DND-41 (cell line): ENCODE measurements around the gene C6orf136.

ENCODE experiments used
- ATAC-seq: fragments of 200-7000 bp; cut with Tn5 transposase; 3 replicates; pipeline ENCODE4 v1.9.1; 2021; ENCODE audit warnings: low read depth; ENCODE audit not compliant: insufficient read depth
- DNase-seq: peaks from one replicate; pipeline ENCODE4 v3.0.0-alpha.2; 2020
- H2AFZ ChIP-seq: 2 replicates; pipeline ENCODE4 v1.6.0; 2012; ENCODE audit warnings: low read depth, low read length
- H3K27ac ChIP-seq: 2 replicates; pipeline ENCODE4 v1.5.1; 2012; ENCODE audit warnings: low read length, inconsistent platforms
- H3K27me3 ChIP-seq: fragments of 200-600 bp; sonication (generic); 2 replicates; pipeline ENCODE4 v1.6.0; 2012; ENCODE audit warnings: low read length, mild to moderate bottlenecking, inconsistent platforms; ENCODE audit not compliant: insufficient read depth, poor library complexity
- H3K36me3 ChIP-seq: 2 replicates; pipeline ENCODE4 v1.5.1; 2012; ENCODE audit warnings: low read length, inconsistent platforms; ENCODE audit not compliant: insufficient read depth
- H3K4me1 ChIP-seq: 2 replicates; pipeline ENCODE4 v1.5.1; 2012; ENCODE audit warnings: mild to moderate bottlenecking, low read length; ENCODE audit not compliant: insufficient read depth
- H3K4me2 ChIP-seq: 2 replicates; pipeline ENCODE4 v1.6.0; 2012; ENCODE audit warnings: mild to moderate bottlenecking, moderate library complexity, low read length, inconsistent platforms; ENCODE audit not compliant: insufficient read depth
- H3K4me3 ChIP-seq, 2 experiments: fragments of 200-600 bp in 1 of 2; shearing (Covaris generic) in 1 of 2; 2 replicates each; pipeline ENCODE4 v1.5.1; 2012 to 2016; ENCODE audit warnings: inconsistent platforms in 2 of 2, low read length in 2 of 2, mild to moderate bottlenecking in 2 of 2, low read depth in 1 of 2, moderate library complexity in 1 of 2
- H3K79me2 ChIP-seq: 2 replicates; pipeline ENCODE4 v1.6.0; 2012; ENCODE audit warnings: low read length, inconsistent platforms; ENCODE audit not compliant: insufficient read depth
- H3K9ac ChIP-seq: 2 replicates; pipeline ENCODE4 v1.6.0; 2012; ENCODE audit warnings: low read depth, mild to moderate bottlenecking, inconsistent platforms, low read length, moderate library complexity
- H3K9me3 ChIP-seq: 2 replicates; pipeline ENCODE4 v1.5.1; 2012; ENCODE audit warnings: low read length, moderate library complexity, mild to moderate bottlenecking, inconsistent platforms; ENCODE audit not compliant: insufficient read depth, severe bottlenecking
- H4K20me1 ChIP-seq: 2 replicates; pipeline ENCODE4 v1.6.0; 2012; ENCODE audit warnings: low read length; ENCODE audit not compliant: insufficient read depth
- EZH2 ChIP-seq: IDR thresholded peaks from 3 replicates; pipeline ENCODE4 v1.6.1; 2012; ENCODE audit warnings: borderline replicate concordance, low read depth, mild to moderate bottlenecking, moderate library complexity, low read length, inconsistent platforms; ENCODE audit not compliant: severe bottlenecking
- TF ChIP-seq, protein P1 (sequence below): IDR thresholded peaks from 2 replicates; pipeline ENCODE4 v1.5.1; 2012; ENCODE audit warnings: borderline replicate concordance, low read length, moderate library complexity, mild to moderate bottlenecking; ENCODE audit not compliant: poor library complexity, severe bottlenecking; ENCODE audit errors: extremely low read depth

The C6orf136 gene

DNA sequence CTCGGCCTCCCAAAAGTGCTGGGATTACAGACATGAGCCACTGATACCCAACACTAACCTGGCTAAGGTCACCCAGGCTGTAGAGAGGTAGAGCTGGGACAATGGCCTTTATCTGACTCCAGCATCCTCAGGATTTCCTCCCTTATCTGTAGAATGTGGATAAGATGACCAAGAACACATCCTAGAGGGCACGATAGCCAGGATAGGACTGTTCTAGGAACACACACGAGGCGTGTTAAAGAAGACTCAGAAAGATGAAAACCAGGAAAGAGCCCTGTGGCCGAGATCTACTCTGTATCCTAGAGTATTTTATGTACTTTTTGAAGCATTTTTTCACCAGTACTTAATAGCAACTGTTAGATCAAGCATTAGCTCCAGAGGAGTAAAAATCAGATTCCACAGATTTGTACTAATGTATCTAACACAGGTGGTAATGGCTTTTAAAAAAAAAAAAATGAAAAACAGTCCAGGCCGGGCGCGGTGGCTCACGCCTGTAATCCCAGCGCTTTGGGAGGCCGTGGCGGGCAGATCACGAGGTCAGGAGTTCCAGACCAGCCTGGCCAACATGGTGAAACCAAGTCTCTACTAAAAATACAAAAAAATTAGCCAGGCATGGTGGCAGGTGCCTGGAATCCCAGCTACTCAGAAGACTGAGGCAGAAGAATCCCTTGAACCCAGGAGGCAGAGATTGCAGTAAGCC is 47.2 kb upstream of the C6orf136 start:
- Histone ChIP-seq H3K4me3 (no peak overlapping the region), H3K36me3 (peaks cover 55% of the 10 kb centered on the region), H3K4me2 (no peak overlapping the region), H3K27ac (no peak overlapping the region), H3K9ac (no peak overlapping the region), H3K9me3 (no peaks in the 10 kb centered on the region), H3K4me1 (no peaks in the 10 kb centered on the region), H4K20me1 (peaks cover 37% of the 10 kb centered on the region), H3K79me2 (no peaks in the 10 kb centered on the region), H3K27me3 (no peaks in the 10 kb centered on the region), H2AFZ (no peak overlapping the region)
- DNase-seq (no peak), ATAC-seq (no peak)
- no peak for TF ChIP-seq EZH2
- TF ChIP-seq, protein P1, sequence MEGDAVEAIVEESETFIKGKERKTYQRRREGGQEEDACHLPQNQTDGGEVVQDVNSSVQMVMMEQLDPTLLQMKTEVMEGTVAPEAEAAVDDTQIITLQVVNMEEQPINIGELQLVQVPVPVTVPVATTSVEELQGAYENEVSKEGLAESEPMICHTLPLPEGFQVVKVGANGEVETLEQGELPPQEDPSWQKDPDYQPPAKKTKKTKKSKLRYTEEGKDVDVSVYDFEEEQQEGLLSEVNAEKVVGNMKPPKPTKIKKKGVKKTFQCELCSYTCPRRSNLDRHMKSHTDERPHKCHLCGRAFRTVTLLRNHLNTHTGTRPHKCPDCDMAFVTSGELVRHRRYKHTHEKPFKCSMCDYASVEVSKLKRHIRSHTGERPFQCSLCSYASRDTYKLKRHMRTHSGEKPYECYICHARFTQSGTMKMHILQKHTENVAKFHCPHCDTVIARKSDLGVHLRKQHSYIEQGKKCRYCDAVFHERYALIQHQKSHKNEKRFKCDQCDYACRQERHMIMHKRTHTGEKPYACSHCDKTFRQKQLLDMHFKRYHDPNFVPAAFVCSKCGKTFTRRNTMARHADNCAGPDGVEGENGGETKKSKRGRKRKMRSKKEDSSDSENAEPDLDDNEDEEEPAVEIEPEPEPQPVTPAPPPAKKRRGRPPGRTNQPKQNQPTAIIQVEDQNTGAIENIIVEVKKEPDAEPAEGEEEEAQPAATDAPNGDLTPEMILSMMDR: no peak

DNA sequence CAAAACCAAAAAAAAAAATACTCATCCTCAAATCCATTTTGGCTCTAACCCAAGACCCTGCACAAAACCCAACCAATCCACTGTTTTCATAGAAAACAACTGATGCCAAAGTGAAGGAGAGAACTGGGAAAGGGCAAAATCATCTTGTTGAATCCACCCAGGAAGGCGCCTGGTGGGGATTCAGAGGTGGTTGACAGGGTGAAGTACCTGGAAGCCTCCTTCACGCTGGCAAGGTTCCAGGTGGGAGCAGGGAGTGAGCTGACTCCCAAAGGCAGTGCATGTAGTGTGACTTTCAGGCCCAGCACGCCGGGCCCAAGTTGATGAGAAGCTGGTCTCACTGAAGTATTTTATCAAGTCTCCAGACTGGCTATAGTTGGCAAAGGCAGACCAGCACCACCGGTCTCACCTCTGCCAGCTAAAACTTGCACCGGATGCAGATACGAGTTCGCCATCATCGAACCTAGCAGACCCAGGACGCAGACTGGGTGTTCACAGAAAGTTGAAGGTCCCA is 46.4 kb upstream of the C6orf136 start:
- peaks cover 56% of the 10 kb centered on the region for H3K36me3 ChIP-seq
- no peaks in the 10 kb centered on the region for H3K79me2 ChIP-seq

DNA sequence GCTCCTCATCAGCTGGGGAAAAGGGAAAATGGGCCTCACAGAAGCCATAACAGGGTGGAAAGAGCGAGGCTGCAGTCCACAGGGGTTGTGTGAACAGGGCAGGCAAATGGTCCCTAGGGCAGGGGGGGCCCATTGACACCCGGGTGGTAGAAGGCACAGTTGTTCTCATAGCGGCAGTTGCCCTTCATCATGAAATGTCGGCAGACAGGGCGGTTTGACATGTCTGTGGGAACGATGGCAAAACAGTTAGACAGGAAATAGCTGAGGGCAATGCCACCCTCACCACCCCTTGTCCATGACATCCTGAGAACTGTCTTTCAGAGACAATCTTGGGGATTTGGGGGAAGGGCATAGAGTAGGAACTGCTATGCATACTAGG is 45.5 kb upstream of the C6orf136 start:
- DNase-seq (peak; percentile 67), ATAC-seq (peak; percentile 43)
- H2AFZ ChIP-seq: no peak overlapping the region
- peaks cover 37% of the 10 kb centered on the region for H4K20me1 ChIP-seq
- H3K4me1 ChIP-seq: no peaks in the 10 kb centered on the region
- H3K4me2 ChIP-seq: no peak overlapping the region
- TF ChIP-seq, protein P1: no peak
- TF ChIP-seq EZH2: no peak
- no peaks in the 10 kb centered on the region for H3K9me3 ChIP-seq
- H3K9ac ChIP-seq: no peak overlapping the region
- H3K27me3 ChIP-seq: no peaks in the 10 kb centered on the region
- H3K27ac ChIP-seq: peak overlapping the region; percentile 16; the same call in 1 of the 2 replicates
- H3K4me3 ChIP-seq: no peak overlapping the region
- H3K79me2 ChIP-seq: peaks cover 2% of the 10 kb centered on the region; the same call in 1 of the 2 replicates
- peaks cover 63% of the 10 kb centered on the region for H3K36me3 ChIP-seq

More for the DNA sequence above, 46.4 kb upstream of the C6orf136 start:
- H3K4me3 ChIP-seq: no peak overlapping the region
- ATAC-seq: no peak
- peaks cover 37% of the 10 kb centered on the region for H4K20me1 ChIP-seq
- DNase-seq: no peak
- H3K4me1 ChIP-seq: no peaks in the 10 kb centered on the region
- no peak for TF ChIP-seq EZH2
- TF ChIP-seq, protein P1: no peak
- H3K9ac ChIP-seq: no peak overlapping the region
- no peak overlapping the region for H3K27ac ChIP-seq
- no peaks in the 10 kb centered on the region for H3K27me3 ChIP-seq
- no peaks in the 10 kb centered on the region for H3K9me3 ChIP-seq
- H3K4me2 ChIP-seq: no peak overlapping the region
- no peak overlapping the region for H2AFZ ChIP-seq
